ENCODE data around the gene LUC7L2. TPM values are rescaled to one million over a fixed set of nuclear protein-coding genes. Genes with fewer than 3 reads are reported as not detected.
"Not testable (repeated sequence)": the region's sequence is repeated elsewhere in the genome, so short reads cannot be mapped to it uniquely, and the experiment has no call there.

LUC7L2 gene
- total and polyA plus RNA-seq, 11 donors, result 29.4 to 55.4 (median 46.2) TPM

GRCh38 chr7:139328375-139328774, 31.3 kb upstream of the LUC7L2 start:
- Histone ChIP-seq H3K36me3 (no peaks in the 10 kb centered on the region), H3K27ac (no peak overlapping the region), H3K9me3 (no peaks in the 10 kb centered on the region), H3K4me1 (no peaks in the 10 kb centered on the region), H3K4me3 (no peak overlapping the region), H3K27me3 (no peaks in the 10 kb centered on the region)
- no peak for DNase-seq
- 46 to 81% (median 68%) methylated on average over 2 of the region's 2 CpGs for WGBS, 4 donors
- TF ChIP-seq POLR2A (IDR thresholded peaks at IDR 0.05) (no peak), CTCF (IDR thresholded peaks at IDR 0.05) (no peak)
- ATAC-seq, result no peak
- intact Hi-C loops (cut with DNase I), result no loop called here

DNA sequence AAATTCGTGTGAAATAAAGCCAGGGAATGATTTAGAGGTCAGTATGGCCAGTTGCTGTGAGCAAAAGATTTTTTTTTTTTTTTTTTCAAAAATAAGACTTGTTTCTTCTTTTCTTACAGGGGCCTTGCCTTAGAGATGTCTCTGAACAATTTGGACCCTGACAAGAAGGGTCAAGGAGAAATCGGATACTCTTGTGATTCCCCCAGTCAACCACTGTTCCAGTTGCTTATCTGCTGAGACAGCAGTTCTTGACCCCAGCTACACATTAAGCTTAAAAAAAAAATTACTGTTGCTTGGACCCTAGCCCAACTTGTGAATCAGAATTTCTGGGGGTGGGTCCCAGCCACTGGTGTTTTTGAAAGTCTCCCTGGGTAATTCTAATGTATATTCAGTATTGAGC, 30.6 kb upstream of the LUC7L2 start:
- Histone ChIP-seq H3K36me3 (no peaks in the 10 kb centered on the region), H3K4me3 (no peak overlapping the region), H3K27ac (no peak overlapping the region), H3K27me3 (no peaks in the 10 kb centered on the region), H3K9me3 (no peaks in the 10 kb centered on the region), H3K4me1 (no peaks in the 10 kb centered on the region)
- 36 to 75% (median 68%) methylated on average over 2 of the region's 2 CpGs for WGBS, 4 donors
- no peak for TF ChIP-seq CTCF (IDR thresholded peaks at IDR 0.05)
- no peak for TF ChIP-seq POLR2A (IDR thresholded peaks at IDR 0.05)
- ATAC-seq (no peak), DNase-seq (no peak)
- intact Hi-C loops (cut with DNase I), result no loop called here

GRCh38 chr7:139330333-139331030, 29.2 kb upstream of the LUC7L2 start:
- intact Hi-C loops (cut with DNase I), result no loop called here
- Histone ChIP-seq H3K4me3 (no peak overlapping the region), H3K4me1 (no peaks in the 10 kb centered on the region), H3K27ac (no peak overlapping the region), H3K27me3 (no peaks in the 10 kb centered on the region), H3K9me3 (no peaks in the 10 kb centered on the region), H3K36me3 (no peaks in the 10 kb centered on the region)
- ATAC-seq (no peak), DNase-seq (no peak)
- TF ChIP-seq CTCF (IDR thresholded peaks at IDR 0.05) (no peak), POLR2A (IDR thresholded peaks at IDR 0.05) (no peak)
- WGBS, 4 donors, result 75 to 84% (median 80%) methylated on average over 3 of the region's 3 CpGs

DNA sequence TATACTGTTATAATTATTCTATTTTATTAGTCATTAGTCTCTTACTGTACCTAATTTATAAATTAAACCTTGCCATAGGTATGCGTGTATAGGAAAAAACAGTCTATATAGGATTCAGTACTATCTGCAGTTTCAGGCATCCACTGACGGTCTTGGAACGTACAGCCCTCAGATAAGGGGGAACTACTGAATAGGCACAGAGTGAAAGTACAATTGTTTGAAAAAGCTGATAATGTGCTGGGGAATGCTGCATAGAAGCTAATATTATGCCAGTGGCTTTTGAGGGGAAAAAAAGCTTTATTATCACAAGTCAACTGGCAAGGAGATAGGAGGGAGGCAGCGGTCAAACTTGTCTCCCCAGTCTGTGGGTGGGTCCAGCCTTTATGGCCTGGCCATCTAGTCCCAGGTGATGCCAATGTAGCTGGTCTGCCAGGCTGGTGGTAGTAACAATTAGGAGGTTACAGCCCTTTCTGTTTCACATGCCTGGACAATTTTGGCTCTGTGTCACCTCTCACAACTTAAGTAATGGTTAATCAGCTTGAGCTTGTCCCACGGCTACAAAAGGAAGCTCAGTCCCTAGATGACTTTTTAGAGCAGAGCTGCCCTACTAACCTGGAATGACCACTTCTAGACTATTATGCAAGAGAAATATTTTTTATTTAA, 26.9 kb upstream of the LUC7L2 start:
- Histone ChIP-seq H3K4me1 (no peaks in the 10 kb centered on the region), H3K27ac (no peak overlapping the region), H3K9me3 (no peaks in the 10 kb centered on the region), H3K4me3 (no peak overlapping the region), H3K27me3 (no peaks in the 10 kb centered on the region), H3K36me3 (no peaks in the 10 kb centered on the region)
- TF ChIP-seq POLR2A (IDR thresholded peaks at IDR 0.05) (no peak), CTCF (IDR thresholded peaks at IDR 0.05) (no peak)
- intact Hi-C loops (cut with DNase I), result no loop called here
- ATAC-seq (no peak), DNase-seq (no peak)
- 54 to 64% (median 59%) methylated on average over 5 of the region's 5 CpGs for WGBS, 4 donors

GRCh38 chr7:139333443-139333842, 26.3 kb upstream of the LUC7L2 start:
- DNase-seq; H3K4me3 ChIP-seq; H3K27me3 ChIP-seq; H3K27ac ChIP-seq; intact Hi-C loops (cut with DNase I); H3K9me3 ChIP-seq; ATAC-seq; H3K36me3 ChIP-seq; H3K4me1 ChIP-seq: not testable (repeated sequence)
- 94 to 97% (median 96%) methylated on average over 13 of the region's 13 CpGs for WGBS, 4 donors

Data from heart left ventricle (tissue), 16 donors.